ENCODE data around the gene ZNF160.

DNA sequence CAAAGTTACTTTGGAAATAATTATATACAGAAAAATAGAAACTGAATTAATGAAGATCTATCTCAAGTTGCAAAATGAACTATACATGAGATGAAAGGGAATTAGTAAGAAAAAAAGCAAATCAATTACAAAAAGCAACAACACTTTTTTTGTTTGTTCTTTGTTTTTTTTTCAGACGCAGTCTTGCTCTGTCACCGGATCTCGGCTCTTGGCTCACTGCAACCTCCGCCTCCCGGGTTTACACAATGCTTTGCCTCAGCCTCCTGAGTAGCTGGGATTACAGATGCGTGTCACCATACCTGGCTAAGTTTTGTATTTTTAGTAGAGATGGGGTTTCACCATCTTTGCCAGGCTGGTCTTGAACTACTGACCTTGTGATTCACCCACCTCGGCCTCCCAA is 27.3 kb upstream of the ZNF160 start:
- TF ChIP-seq ZNF335 (tag by site-specific recombination; conservative IDR thresholded peaks at IDR 0.05): no peak
- TF ChIP-seq ZNF169 (tag by site-specific recombination; IDR thresholded peaks at IDR 0.05): no peak
- TF ChIP-seq ZBTB20 (tag by site-specific recombination; IDR thresholded peaks at IDR 0.05): no peak
- no peak for TF ChIP-seq CTCF (tag by site-specific recombination; IDR thresholded peaks at IDR 0.05)
- no peak for TF ChIP-seq KLF8 (tag by site-specific recombination; IDR thresholded peaks at IDR 0.05)
- TF ChIP-seq ZNF362 (tag by site-specific recombination; IDR thresholded peaks at IDR 0.05): no peak
- TF ChIP-seq, protein P1, sequence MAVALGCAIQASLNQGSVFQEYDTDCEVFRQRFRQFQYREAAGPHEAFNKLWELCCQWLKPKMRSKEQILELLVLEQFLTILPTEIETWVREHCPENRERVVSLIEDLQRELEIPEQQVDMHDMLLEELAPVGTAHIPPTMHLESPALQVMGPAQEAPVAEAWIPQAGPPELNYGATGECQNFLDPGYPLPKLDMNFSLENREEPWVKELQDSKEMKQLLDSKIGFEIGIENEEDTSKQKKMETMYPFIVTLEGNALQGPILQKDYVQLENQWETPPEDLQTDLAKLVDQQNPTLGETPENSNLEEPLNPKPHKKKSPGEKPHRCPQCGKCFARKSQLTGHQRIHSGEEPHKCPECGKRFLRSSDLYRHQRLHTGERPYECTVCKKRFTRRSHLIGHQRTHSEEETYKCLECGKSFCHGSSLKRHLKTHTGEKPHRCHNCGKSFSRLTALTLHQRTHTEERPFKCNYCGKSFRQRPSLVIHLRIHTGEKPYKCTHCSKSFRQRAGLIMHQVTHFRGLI (tag by site-specific recombination; IDR thresholded peaks at IDR 0.05): no peak
- no peak for TF ChIP-seq ZNF529 (tag by site-specific recombination; IDR thresholded peaks at IDR 0.05; ENCODE audit: insufficient replicate concordance)
- no peak for TF ChIP-seq GLI2 (tag by site-specific recombination; IDR thresholded peaks at IDR 0.05; ENCODE audit: borderline replicate concordance, low read depth)
- TF ChIP-seq YY1 (tag by site-specific recombination; IDR thresholded peaks at IDR 0.05): no peak
- TF ChIP-seq, protein P2, sequence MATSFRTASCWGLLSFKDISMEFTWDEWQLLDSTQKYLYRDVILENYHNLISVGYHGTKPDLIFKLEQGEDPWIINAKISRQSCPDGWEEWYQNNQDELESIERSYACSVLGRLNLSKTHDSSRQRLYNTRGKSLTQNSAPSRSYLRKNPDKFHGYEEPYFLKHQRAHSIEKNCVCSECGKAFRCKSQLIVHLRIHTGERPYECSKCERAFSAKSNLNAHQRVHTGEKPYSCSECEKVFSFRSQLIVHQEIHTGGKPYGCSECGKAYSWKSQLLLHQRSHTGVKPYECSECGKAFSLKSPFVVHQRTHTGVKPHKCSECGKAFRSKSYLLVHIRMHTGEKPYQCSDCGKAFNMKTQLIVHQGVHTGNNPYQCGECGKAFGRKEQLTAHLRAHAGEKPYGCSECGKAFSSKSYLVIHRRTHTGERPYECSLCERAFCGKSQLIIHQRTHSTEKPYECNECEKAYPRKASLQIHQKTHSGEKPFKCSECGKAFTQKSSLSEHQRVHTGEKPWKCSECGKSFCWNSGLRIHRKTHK (tag by site-specific recombination; IDR thresholded peaks at IDR 0.05): no peak
- TF ChIP-seq SP3 (tag by site-specific recombination; IDR thresholded peaks at IDR 0.05): no peak
